Cardiac muscle cell (in vitro differentiated cells and primary cell): ENCODE results near the gene AHRR. TPM values are rescaled to one million over a fixed set of nuclear protein-coding genes. Genes with fewer than 3 reads are reported as not detected.

Experiments used
- DNase-seq, 2 donors: peaks; one replicate each; pipeline versions ENCODE4 v3.0.0 to v3.0.0-alpha.2; 2010 to 2017; ENCODE audit warnings: low read depth in 1 of 2, low spot score in 1 of 2
- H3K27ac ChIP-seq: fragments of 200-600 bp; sonication (generic); 2 replicates; pipeline ENCODE4 v1.5.1; 2016
- H3K27me3 ChIP-seq: fragments of 200-600 bp; sonication (generic); 2 replicates; pipeline ENCODE4 v1.6.0; 2016; ENCODE audit warnings: control low read depth
- H3K36me3 ChIP-seq: fragments of 200-600 bp; sonication (generic); 2 replicates; pipeline ENCODE4 v1.5.1; 2016; ENCODE audit warnings: control low read depth
- H3K4me1 ChIP-seq: fragments of 200-600 bp; sonication (generic); 2 replicates; pipeline ENCODE4 v1.8.1; 2017; ENCODE audit warnings: low read depth, mild to moderate bottlenecking, mixed run types
- H3K4me3 ChIP-seq: fragments of 200-600 bp; sonication (generic); 2 replicates; pipeline ENCODE4 v1.5.1; 2016; ENCODE audit warnings: mild to moderate bottlenecking
- H3K9me3 ChIP-seq: fragments of 200-600 bp; sonication (generic); 2 replicates; pipeline ENCODE4 v1.5.1; 2017; ENCODE audit warnings: low read depth, mild to moderate bottlenecking, control low read depth
- CTCF ChIP-seq: IDR thresholded peaks from 2 replicates; pipeline ENCODE4 v1.5.1; 2012; ENCODE audit warnings: low read depth, mild to moderate bottlenecking, low read length
- polyA plus RNA-seq: library from polyadenylated mRNA; unstranded; fragments of >200 nt; fragmentation: Nextera tagmentation; extraction: Ambion mirVana; gene quantifications from 2 replicates; pipeline ENCODE4 v1.2.1, GENCODE V29; 2016
- total RNA-seq: library from RNA; depleted of rRNA; stranded (reverse); fragments of >200 nt; gene quantifications from 2 replicates; pipeline ENCODE4 v1.2.3, GENCODE V29; 2016

Gene AHRR
- total and polyA plus RNA-seq, 2 experiments from 2014 or later: 0.99 to 1.4 TPM

GRCh38 chr5:448766-449090, 127.2 kb downstream of the AHRR start:
- Histone ChIP-seq H3K27ac (no peak overlapping the region), H3K36me3 (peaks cover 34% of the 10 kb centered on the region), H3K9me3 (no peaks in the 10 kb centered on the region), H3K4me3 (no peak overlapping the region), H3K27me3 (no peaks in the 10 kb centered on the region), H3K4me1 (peaks cover 3% of the 10 kb centered on the region)
- no peak for DNase-seq
- TF ChIP-seq CTCF: no peak

GRCh38 chr5:449151-449550, 127.6 kb downstream of the AHRR start:
- Histone ChIP-seq H3K27ac (no peak overlapping the region), H3K4me1 (no peaks in the 10 kb centered on the region), H3K4me3 (no peak overlapping the region), H3K27me3 (no peaks in the 10 kb centered on the region), H3K36me3 (peaks cover 36% of the 10 kb centered on the region), H3K9me3 (no peaks in the 10 kb centered on the region)
- TF ChIP-seq CTCF: no peak
- no peak for DNase-seq

- no peak for TF ChIP-seq CTCF
- no peak for DNase-seq
- H3K4me3 ChIP-seq: no peak overlapping the region
- H3K27me3 ChIP-seq: no peaks in the 10 kb centered on the region
- peaks cover 39% of the 10 kb centered on the region for H3K36me3 ChIP-seq
- H3K27ac ChIP-seq: no peak overlapping the region
- no peaks in the 10 kb centered on the region for H3K9me3 ChIP-seq
- no peaks in the 10 kb centered on the region for H3K4me1 ChIP-seq
Observed at GRCh38 chr5:451587-452458, 130.3 kb downstream of the AHRR start.

- Histone ChIP-seq H3K27ac (no peak overlapping the region), H3K9me3 (no peaks in the 10 kb centered on the region), H3K36me3 (peaks cover 34% of the 10 kb centered on the region), H3K4me3 (no peak overlapping the region), H3K4me1 (no peaks in the 10 kb centered on the region), H3K27me3 (no peaks in the 10 kb centered on the region)
- no peak for DNase-seq
- no peak for TF ChIP-seq CTCF
Observed at GRCh38 chr5:452978-453710, 131.6 kb downstream of the AHRR start.

GRCh38 chr5:453725-454481, 132.4 kb downstream of the AHRR start:
- Histone ChIP-seq H3K27me3 (no peaks in the 10 kb centered on the region), H3K9me3 (no peaks in the 10 kb centered on the region), H3K4me3 (no peak overlapping the region), H3K4me1 (no peaks in the 10 kb centered on the region), H3K27ac (no peak overlapping the region), H3K36me3 (peaks cover 30% of the 10 kb centered on the region)
- DNase-seq: no peak
- no peak for TF ChIP-seq CTCF
